SK-N-SH treated with all-trans-retinoic acid at 6 μM for 48 hours (cell line): ENCODE results near the gene PBX4.

Experiments used
- ATAC-seq: fragments of 200-7000 bp; cut with Tn5 transposase; 3 replicates; pipeline ENCODE4 v1.9.1; 2020; ENCODE audit warnings: mild to moderate bottlenecking, moderate library complexity
- ARNTL ChIP-seq: fragments of 450-650 bp; formaldehyde crosslinking; IDR thresholded peaks from 2 replicates; pipeline ENCODE4 v1.5.0; 2020; ENCODE audit warnings: low read depth, mild to moderate bottlenecking, moderate library complexity, borderline replicate concordance
- BACH2 ChIP-seq: fragments of 250-450 bp; sonication (Bioruptor Pico); IDR thresholded peaks from 2 replicates; pipeline ENCODE4 v1.9.0; 2021; ENCODE audit warnings: mild to moderate bottlenecking, borderline replicate concordance
- CREB5 ChIP-seq: fragments of 250-450 bp; sonication (Bioruptor Pico); IDR thresholded peaks from 2 replicates; pipeline ENCODE4 v1.5.1; 2020; ENCODE audit warnings: low read depth, mild to moderate bottlenecking, moderate library complexity
- CSDC2 ChIP-seq: fragments of 250-450 bp; sonication (Bioruptor Pico); IDR thresholded peaks from 2 replicates; pipeline ENCODE4 v1.5.0; 2020; ENCODE audit warnings: mild to moderate bottlenecking, moderate library complexity
- ESRRG ChIP-seq: fragments of 250-450 bp; sonication (Bioruptor Pico); IDR thresholded peaks from 2 replicates; pipeline ENCODE4 v1.6.1; 2021; ENCODE audit warnings: mild to moderate bottlenecking
- GLIS3 ChIP-seq: fragments of 250-450 bp; sonication (Bioruptor Pico); IDR thresholded peaks from 2 replicates; pipeline ENCODE4 v1.5.0; 2020; ENCODE audit warnings: mild to moderate bottlenecking, moderate library complexity
- ISL1 ChIP-seq: fragments of 250-450 bp; sonication (Bioruptor Pico); IDR thresholded peaks from 2 replicates; pipeline ENCODE4 v2.1.2; 2022; ENCODE audit warnings: mild to moderate bottlenecking, moderate library complexity
- OSR1 ChIP-seq: fragments of 250-450 bp; sonication (Bioruptor Pico); IDR thresholded peaks from 2 replicates; pipeline ENCODE4 v1.8.0; 2022; ENCODE audit warnings: moderate library complexity, mild to moderate bottlenecking, inconsistent platforms
- PATZ1 ChIP-seq: fragments of 250-450 bp; sonication (Bioruptor Pico); IDR thresholded peaks from 2 replicates; pipeline ENCODE4 v1.8.0; 2020; ENCODE audit warnings: mild to moderate bottlenecking, moderate library complexity, borderline replicate concordance
- PPARA ChIP-seq: fragments of 250-450 bp; sonication (Bioruptor Pico); IDR thresholded peaks from 2 replicates; pipeline ENCODE4 v1.5.0; 2020; ENCODE audit warnings: mild to moderate bottlenecking, borderline replicate concordance
- SNAI2 ChIP-seq: fragments of 250-450 bp; sonication (Bioruptor Pico); IDR thresholded peaks from 2 replicates; pipeline ENCODE4 v1.5.0; 2020; ENCODE audit warnings: mild to moderate bottlenecking, moderate library complexity
- TCF4 ChIP-seq: fragments of 250-450 bp; sonication (Bioruptor Pico); IDR thresholded peaks from 2 replicates; pipeline ENCODE4 v1.8.0; 2021; ENCODE audit warnings: mild to moderate bottlenecking, moderate library complexity, borderline replicate concordance
- ZC3H10 ChIP-seq: fragments of 250-450 bp; sonication (Bioruptor Pico); IDR thresholded peaks from 2 replicates; pipeline ENCODE4 v1.5.1; 2021; ENCODE audit warnings: mild to moderate bottlenecking, moderate library complexity
- ZFP3 ChIP-seq: fragments of 250-450 bp; sonication (Bioruptor Pico); IDR thresholded peaks from 2 replicates; pipeline ENCODE4 v1.5.0; 2020; ENCODE audit warnings: mild to moderate bottlenecking, moderate library complexity
- ZFP30 ChIP-seq: fragments of 450-650 bp; formaldehyde crosslinking; IDR thresholded peaks from 2 replicates; pipeline ENCODE4 v1.5.0; 2022; ENCODE audit warnings: mild to moderate bottlenecking, moderate library complexity
- ZNF565 ChIP-seq: fragments of 450-650 bp; formaldehyde crosslinking; conservative IDR thresholded peaks from 2 replicates; pipeline ENCODE4 v1.5.0; 2020; ENCODE audit warnings: low read depth, mild to moderate bottlenecking, moderate library complexity
- ZNF70 ChIP-seq: fragments of 450-650 bp; formaldehyde crosslinking; IDR thresholded peaks from 2 replicates; pipeline ENCODE4 v1.5.0; 2020; ENCODE audit warnings: mild to moderate bottlenecking, moderate library complexity
- ZNF8 ChIP-seq: fragments of 450-650 bp; formaldehyde crosslinking; IDR thresholded peaks from 2 replicates; pipeline ENCODE4 v1.5.0; 2020; ENCODE audit warnings: mild to moderate bottlenecking, moderate library complexity
- TF ChIP-seq, protein P1 (sequence below): fragments of 250-450 bp; sonication (Bioruptor Pico); IDR thresholded peaks from 2 replicates; pipeline ENCODE4 v1.8.0; 2021; ENCODE audit warnings: low read depth, mild to moderate bottlenecking, moderate library complexity, borderline replicate concordance
- TF ChIP-seq, protein P2 (sequence below): fragments of 250-450 bp; sonication (Bioruptor Pico); IDR thresholded peaks from 2 replicates; pipeline ENCODE4 v1.5.0; 2020; ENCODE audit warnings: mild to moderate bottlenecking, moderate library complexity

Gene PBX4

DNA sequence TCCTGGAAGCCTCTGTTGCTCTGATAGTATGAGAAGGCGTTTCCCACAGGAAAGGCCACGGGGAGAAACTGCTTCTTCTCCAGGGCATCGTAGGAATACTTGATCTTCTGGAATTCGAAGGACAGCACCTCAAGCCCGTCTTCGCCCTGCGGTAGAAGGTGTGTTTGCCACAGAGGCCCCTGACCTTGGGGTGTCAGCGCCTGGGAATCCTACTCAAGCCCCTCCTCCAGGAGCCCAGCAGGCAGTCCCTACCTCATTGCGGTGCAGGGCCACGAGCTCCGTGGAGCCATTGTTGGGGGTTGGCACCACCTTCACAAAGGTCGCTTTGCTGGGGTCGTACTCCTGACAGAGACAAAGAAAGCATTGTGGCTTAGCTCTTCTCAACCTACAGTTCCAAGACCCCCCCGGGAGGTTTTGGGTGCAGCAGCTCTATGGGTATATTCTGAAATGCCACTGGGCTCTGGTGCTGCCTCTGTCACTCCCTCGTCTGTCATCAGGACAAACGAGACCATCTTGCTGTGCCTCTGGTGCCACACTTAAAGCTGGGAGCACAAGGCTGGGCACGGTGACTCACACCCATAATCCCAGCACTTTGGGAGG, 41.3 kb upstream of the PBX4 start:
- ATAC-seq = no peak
- no peak for TF ChIP-seq CSDC2 (CRISPR knock-in tag)
- no peak for TF ChIP-seq ZFP3 (CRISPR knock-in tag)
- TF ChIP-seq CREB5 = no peak
- TF ChIP-seq, protein P1, sequence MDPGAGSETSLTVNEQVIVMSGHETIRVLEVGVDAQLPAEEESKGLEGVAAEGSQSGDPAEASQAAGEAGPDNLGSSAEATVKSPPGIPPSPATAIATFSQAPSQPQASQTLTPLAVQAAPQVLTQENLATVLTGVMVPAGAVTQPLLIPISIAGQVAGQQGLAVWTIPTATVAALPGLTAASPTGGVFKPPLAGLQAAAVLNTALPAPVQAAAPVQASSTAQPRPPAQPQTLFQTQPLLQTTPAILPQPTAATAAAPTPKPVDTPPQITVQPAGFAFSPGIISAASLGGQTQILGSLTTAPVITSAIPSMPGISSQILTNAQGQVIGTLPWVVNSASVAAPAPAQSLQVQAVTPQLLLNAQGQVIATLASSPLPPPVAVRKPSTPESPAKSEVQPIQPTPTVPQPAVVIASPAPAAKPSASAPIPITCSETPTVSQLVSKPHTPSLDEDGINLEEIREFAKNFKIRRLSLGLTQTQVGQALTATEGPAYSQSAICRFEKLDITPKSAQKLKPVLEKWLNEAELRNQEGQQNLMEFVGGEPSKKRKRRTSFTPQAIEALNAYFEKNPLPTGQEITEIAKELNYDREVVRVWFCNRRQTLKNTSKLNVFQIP (CRISPR knock-in tag) = no peak
- TF ChIP-seq ISL1 = no peak
- TF ChIP-seq ZFP30 (CRISPR knock-in tag) = no peak
- no peak for TF ChIP-seq ZNF8 (CRISPR knock-in tag)

GRCh38 chr19:19657397-19657783, 38.9 kb upstream of the PBX4 start:
- ATAC-seq = no peak
- TF ChIP-seq BACH2 (CRISPR knock-in tag) (no peak), ZFP3 (CRISPR knock-in tag) (no peak), ISL1 (no peak), ZNF565 (CRISPR knock-in tag) (no peak), OSR1 (CRISPR knock-in tag) (no peak), PPARA (no peak), ZNF70 (CRISPR knock-in tag) (no peak), ZNF8 (CRISPR knock-in tag) (no peak), CSDC2 (CRISPR knock-in tag) (no peak), TCF4 (CRISPR knock-in tag) (no peak), ZFP30 (CRISPR knock-in tag) (no peak), CREB5 (no peak), ZC3H10 (CRISPR knock-in tag) (no peak), ESRRG (CRISPR knock-in tag) (no peak), ARNTL (CRISPR knock-in tag) (no peak), GLIS3 (CRISPR knock-in tag) (no peak), PATZ1 (CRISPR knock-in tag) (no peak), SNAI2 (CRISPR knock-in tag) (no peak)
- TF ChIP-seq, protein P2, sequence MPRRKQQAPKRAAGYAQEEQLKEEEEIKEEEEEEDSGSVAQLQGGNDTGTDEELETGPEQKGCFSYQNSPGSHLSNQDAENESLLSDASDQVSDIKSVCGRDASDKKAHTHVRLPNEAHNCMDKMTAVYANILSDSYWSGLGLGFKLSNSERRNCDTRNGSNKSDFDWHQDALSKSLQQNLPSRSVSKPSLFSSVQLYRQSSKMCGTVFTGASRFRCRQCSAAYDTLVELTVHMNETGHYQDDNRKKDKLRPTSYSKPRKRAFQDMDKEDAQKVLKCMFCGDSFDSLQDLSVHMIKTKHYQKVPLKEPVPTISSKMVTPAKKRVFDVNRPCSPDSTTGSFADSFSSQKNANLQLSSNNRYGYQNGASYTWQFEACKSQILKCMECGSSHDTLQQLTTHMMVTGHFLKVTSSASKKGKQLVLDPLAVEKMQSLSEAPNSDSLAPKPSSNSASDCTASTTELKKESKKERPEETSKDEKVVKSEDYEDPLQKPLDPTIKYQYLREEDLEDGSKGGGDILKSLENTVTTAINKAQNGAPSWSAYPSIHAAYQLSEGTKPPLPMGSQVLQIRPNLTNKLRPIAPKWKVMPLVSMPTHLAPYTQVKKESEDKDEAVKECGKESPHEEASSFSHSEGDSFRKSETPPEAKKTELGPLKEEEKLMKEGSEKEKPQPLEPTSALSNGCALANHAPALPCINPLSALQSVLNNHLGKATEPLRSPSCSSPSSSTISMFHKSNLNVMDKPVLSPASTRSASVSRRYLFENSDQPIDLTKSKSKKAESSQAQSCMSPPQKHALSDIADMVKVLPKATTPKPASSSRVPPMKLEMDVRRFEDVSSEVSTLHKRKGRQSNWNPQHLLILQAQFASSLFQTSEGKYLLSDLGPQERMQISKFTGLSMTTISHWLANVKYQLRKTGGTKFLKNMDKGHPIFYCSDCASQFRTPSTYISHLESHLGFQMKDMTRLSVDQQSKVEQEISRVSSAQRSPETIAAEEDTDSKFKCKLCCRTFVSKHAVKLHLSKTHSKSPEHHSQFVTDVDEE = no peak
- TF ChIP-seq, protein P1 (CRISPR knock-in tag) = no peak
- TF ChIP-seq, all 23 proteins: peak for 0
